Subcutaneous adipose tissue (tissue), 4 donors: ENCODE data around the gene LDLRAD4. TPM values are rescaled to one million over a fixed set of nuclear protein-coding genes. Genes with fewer than 3 reads are reported as not detected.

ENCODE experiments used
- total RNA-seq, 4 donors: library from RNA; depleted of rRNA; stranded (reverse); fragments of >200 nt; gene quantifications; one replicate each; pipeline ENCODE4 v1.1.0, GENCODE V29; 2016
- TF ChIP-seq, protein P1 (sequence below): fragments of 450-650 bp; IDR thresholded peaks from one replicate; pipeline ENCODE4 v1.5.1; 2016; ENCODE audit warnings: low read depth, mild to moderate bottlenecking, control low read depth, antibody characterized with exemption, moderate library complexity

LDLRAD4 gene
- total RNA-seq, 4 donors from 2014 or later = 16.4 to 28.4 (median 21.6) TPM

DNA sequence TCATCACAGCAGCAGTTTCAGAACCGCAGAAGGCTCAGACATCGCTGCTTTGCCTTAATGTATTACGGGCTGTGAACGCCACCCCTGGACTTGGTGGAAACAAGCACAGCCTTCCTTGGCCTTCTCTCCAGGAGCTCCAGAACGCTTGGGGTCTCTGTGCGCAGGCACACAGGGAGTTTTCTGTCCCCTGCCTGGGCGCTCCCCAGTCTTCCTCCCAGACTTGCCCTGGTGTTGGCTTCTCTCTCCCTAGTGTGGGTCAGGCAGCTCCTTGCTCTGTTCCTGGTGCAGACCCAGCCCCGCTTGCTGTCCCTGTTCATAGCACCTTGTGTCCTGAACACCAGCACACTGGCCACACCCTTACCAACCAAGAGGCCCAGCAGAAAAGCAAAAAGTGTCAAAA lies 404.2 kb downstream of the LDLRAD4 start:
- TF ChIP-seq, protein P1, sequence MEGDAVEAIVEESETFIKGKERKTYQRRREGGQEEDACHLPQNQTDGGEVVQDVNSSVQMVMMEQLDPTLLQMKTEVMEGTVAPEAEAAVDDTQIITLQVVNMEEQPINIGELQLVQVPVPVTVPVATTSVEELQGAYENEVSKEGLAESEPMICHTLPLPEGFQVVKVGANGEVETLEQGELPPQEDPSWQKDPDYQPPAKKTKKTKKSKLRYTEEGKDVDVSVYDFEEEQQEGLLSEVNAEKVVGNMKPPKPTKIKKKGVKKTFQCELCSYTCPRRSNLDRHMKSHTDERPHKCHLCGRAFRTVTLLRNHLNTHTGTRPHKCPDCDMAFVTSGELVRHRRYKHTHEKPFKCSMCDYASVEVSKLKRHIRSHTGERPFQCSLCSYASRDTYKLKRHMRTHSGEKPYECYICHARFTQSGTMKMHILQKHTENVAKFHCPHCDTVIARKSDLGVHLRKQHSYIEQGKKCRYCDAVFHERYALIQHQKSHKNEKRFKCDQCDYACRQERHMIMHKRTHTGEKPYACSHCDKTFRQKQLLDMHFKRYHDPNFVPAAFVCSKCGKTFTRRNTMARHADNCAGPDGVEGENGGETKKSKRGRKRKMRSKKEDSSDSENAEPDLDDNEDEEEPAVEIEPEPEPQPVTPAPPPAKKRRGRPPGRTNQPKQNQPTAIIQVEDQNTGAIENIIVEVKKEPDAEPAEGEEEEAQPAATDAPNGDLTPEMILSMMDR = no peak

DNA sequence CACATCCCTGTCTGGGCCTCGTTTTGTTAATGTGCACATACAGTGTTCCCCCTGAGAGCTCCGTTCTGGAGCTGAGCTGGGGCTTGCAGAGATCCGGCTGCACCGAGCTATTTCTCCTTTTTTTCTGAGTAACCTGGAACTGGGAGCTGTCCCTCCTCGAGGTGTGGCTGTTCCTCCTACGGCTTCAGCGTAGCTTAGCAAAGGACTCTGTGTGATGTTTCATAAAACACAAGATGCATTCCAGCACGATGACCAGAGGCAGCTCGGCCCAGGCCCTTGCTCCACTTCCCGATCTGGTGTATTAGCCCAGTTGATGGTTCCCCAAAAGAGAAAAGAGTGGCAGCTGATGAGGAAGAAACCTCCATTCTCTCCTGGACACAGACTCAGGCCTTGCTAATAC lies 404.8 kb downstream of the LDLRAD4 start:
- TF ChIP-seq, protein P1 = no peak

DNA sequence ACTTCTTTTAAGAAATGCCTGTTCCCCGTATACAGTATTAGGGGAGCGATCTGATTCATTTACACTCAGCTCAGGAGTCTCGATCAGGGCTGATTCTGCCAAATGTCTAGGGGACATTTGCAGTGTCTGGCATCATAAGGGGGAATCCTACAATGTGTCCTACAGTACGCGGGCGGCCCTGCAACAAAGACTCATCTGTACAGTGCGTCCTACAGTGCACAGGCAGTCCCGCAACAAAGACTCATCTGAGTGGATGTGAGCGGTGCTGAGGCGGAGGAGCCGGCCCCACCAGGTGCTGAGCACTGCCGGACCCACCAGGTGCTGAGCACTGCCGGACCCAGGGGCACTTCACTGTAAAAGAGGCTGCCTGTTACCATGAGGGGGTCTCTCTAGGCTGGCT lies 405.3 kb downstream of the LDLRAD4 start:
- TF ChIP-seq, protein P1 = no peak

DNA sequence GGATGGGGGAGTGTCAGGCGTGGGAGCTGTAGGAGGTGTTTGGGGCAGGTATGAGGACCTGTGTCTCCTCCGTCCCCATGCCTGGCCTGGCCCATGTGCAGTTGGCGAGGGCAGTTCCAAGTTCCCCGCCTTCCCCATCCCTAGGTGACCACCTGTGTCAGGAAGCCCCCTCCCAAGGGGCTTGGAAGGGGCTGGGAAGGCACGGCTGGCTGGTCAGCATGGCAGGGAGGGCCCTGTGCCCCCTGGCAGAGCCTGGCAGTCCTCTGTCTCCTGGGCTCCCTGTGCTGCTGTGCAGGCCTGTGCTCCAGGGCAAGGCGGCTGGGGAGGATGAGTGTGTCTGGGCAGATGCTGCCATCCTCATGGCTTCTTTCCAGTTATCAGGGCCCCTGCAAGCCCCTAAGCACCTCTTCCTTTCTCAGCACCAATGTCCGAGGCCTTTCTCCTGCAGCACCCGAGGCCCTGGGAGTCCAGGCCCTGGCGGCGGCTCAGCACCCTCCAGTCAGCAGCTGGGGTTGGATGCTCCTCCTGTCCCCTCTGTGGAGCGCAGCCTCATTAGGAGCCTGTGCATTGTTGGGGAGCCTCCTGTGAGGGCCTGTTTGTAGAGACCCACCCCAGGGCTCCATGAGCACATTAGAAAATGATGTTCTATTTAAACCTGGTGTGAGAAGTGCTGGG lies 406.1 kb downstream of the LDLRAD4 start:
- TF ChIP-seq, protein P1 = no peak

DNA sequence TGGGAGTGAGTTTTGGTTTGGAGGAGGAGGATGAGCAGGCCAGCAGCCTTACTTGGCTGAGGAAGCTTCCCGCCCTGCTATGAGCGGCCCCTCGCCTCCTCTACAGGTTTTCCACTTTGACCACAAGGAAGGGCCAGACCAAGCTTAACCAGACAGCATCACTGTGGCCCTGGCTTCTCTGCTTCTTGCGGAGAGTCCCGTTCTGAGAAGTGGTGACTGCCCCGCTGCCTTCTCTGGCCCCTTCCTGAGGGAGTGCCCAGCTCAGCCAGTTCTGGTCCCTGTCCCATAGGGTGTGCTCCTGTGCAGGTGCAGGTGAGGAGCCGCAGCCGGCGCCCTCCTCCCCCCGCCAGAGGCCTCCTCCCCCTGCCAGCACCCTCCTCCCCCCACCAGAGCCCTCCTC lies 406.8 kb downstream of the LDLRAD4 start:
- TF ChIP-seq, protein P1 = no peak

DNA sequence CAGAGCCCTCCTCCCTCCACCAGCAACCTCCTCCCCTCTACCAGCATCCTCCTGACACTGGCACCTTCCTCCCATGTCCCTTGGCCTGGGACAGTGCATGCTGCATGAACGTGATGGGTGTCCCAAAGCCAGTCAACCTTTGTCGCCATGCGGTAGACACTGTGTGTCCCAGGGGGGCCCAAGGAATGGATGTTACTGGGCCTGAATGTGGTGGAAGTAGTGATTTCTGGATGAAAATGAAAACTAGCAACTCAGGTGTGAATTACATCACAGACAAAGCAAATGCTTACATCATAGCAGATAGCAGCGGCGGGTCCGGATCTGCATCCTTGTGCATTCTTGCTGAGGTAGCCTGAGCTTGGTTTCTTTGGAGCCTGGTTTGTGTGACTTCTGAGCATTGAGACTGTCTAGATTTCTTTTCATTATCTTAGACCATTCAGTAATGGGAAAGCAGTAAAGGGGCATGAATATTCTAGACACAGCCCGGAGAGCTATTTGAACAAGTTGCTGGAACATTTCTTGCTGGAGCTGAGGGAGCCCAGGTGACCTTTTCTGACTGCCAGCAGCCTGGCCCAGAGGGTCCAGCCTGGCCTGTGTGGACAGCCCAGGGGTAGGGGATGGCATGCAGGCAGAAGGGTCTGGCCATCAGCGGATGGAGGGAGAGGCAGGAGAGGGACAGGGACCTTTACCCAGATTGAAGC lies 407.4 kb downstream of the LDLRAD4 start:
- TF ChIP-seq, protein P1 = no peak

DNA sequence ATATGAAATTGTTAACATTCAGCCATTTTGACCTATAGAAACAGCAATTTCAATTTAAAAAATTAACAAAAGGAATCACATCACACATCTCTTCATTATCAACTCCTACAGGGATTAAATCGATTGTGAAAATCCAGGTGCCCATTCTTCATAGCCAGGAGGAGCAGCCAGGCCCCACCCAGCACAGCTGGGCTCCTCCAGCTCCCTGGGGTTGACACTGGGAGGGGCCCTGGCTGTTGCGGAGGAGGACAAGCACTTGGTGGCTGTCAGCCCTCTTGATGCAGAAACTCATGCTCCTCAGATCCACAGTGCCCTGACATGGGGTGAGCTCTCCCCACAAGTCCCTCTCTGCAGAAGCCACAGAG lies 408.0 kb downstream of the LDLRAD4 start:
- TF ChIP-seq, protein P1 = no peak
